GM12878 (cell line): ENCODE measurements around the gene ALKBH8. TPM values are rescaled to one million over a fixed set of nuclear protein-coding genes. Genes with fewer than 3 reads are reported as not detected.

Experiments
- ATAC-seq: fragments of 200-7000 bp; cut with Tn5 transposase; 3 replicates; pipeline ENCODE4 v1.9.1; 2020; ENCODE audit warnings: mild to moderate bottlenecking, moderate library complexity
- BruUV-seq: library from RNA; stranded (reverse); fragments of 400-500 nt; replicated peaks from 2 replicates; lab custom pipeline; 2021; lab: Mats Ljungman, UMichigan
- CTCF ChIA-PET: fragments of 300-600 bp; sonication (Branson Sonifier 250); formaldehyde crosslinking; extraction: SDS; loops from one replicate; lab custom pipeline; 2021; ENCODE audit warnings: inconsistent platforms; lab: Yijun Ruan, JAX
- POLR2A ChIA-PET: fragments of 350-600 bp; formaldehyde crosslinking; extraction: SDS; loops from one replicate; lab custom pipeline; 2021; ENCODE audit warnings: inconsistent platforms; lab: Charles Lee
- RAD21 ChIA-PET: fragments of 300-600 bp; sonication (Branson Sonifier 250); formaldehyde crosslinking; loops from one replicate; lab custom pipeline; 2023; ENCODE audit warnings: antibody characterized with exemption; ENCODE audit not compliant: unreplicated experiment; lab: Charles Lee
- SMC1A ChIA-PET: fragments of 300-600 bp; sonication (Branson Sonifier 250); formaldehyde crosslinking; loops from one replicate; lab custom pipeline; 2023; ENCODE audit not compliant: unreplicated experiment, uncharacterized antibody; lab: Charles Lee
- DNase-seq: peaks from one replicate; pipeline ENCODE4 v3.0.0-alpha.2; 2011; ENCODE audit warnings: low read depth, low spot score
- FAIRE-seq: peaks from 3 replicates; lab custom pipeline; 2011; peaks lifted over from hg19 to GRCh38; lab: Jason Lieb, UNC
- H2AFZ ChIP-seq: 2 replicates; pipeline ENCODE4 v1.6.0; 2011; ENCODE audit warnings: low read depth, low read length, control low read depth; ENCODE audit not compliant: control insufficient read depth
- H3K27ac ChIP-seq: 2 replicates; pipeline ENCODE4 v1.5.1; 2011; ENCODE audit warnings: control low read depth; ENCODE audit not compliant: control insufficient read depth, insufficient read depth
- H3K27me3 ChIP-seq, 2 experiments: replicated peaks in 1 of 2; 2 replicates each; pipeline versions ENCODE4 v1.6.0 to v1.6.1; 2011; ENCODE audit warnings: low read length in 1 of 2; ENCODE audit not compliant: control insufficient read depth in 2 of 2, insufficient read depth in 2 of 2
- H3K36me3 ChIP-seq, 2 experiments: 2 replicates each; pipeline ENCODE4 v1.5.1; 2011; ENCODE audit warnings: low read length in 1 of 2; ENCODE audit not compliant: control insufficient read depth in 2 of 2, insufficient read depth in 2 of 2
- H3K4me1 ChIP-seq: 2 replicates; pipeline ENCODE4 v1.6.1; 2011; ENCODE audit warnings: mild to moderate bottlenecking, low read length, moderate library complexity, mixed read lengths; ENCODE audit not compliant: control insufficient read depth, insufficient read depth
- H3K4me2 ChIP-seq: 2 replicates; pipeline ENCODE4 v1.6.0; 2011; ENCODE audit warnings: control low read depth; ENCODE audit not compliant: control insufficient read depth, insufficient read depth
- H3K4me3 ChIP-seq: fragments of 200-600 bp; sonication (generic); 2 replicates; pipeline ENCODE4 v1.5.1; 2016
- H3K79me2 ChIP-seq: 2 replicates; pipeline ENCODE4 v1.6.0; 2011; ENCODE audit warnings: low read length; ENCODE audit not compliant: control insufficient read depth, insufficient read depth
- H3K9ac ChIP-seq: 2 replicates; pipeline ENCODE4 v1.8.0; 2011; ENCODE audit warnings: low read length, control low read depth, mixed read lengths; ENCODE audit not compliant: control insufficient read depth, insufficient read depth
- H3K9me3 ChIP-seq: replicated peaks from 3 replicates; pipeline ENCODE4 v1.5.1; 2011; ENCODE audit warnings: mild to moderate bottlenecking, low read length; ENCODE audit not compliant: control insufficient read depth, insufficient read depth
- H4K20me1 ChIP-seq: 2 replicates; pipeline ENCODE4 v1.6.0; 2011; ENCODE audit not compliant: control insufficient read depth, insufficient read depth
- CBX3 ChIP-seq: fragments of 200-600 bp; sonication (generic); IDR thresholded peaks from 2 replicates; pipeline ENCODE4 v1.6.1; 2016; ENCODE audit warnings: low read depth, borderline replicate concordance
- ELK1 ChIP-seq: IDR thresholded peaks from 2 replicates; pipeline ENCODE4 v1.6.1; 2012; ENCODE audit warnings: low read depth, low read length, improper control_type of control experiment
- MXI1 ChIP-seq: fragments of 150-350 bp; IDR thresholded peaks from 2 replicates; pipeline ENCODE4 v1.6.1; 2011; ENCODE audit warnings: low read depth, mild to moderate bottlenecking, inconsistent platforms, low read length, improper control_type of control experiment
- RBBP5 ChIP-seq: fragments of 200-600 bp; sonication (generic); conservative IDR thresholded peaks from 2 replicates; pipeline ENCODE4 v1.6.1; 2016
- RELA ChIP-seq: fragments of 450-650 bp; IDR thresholded peaks from 2 replicates; pipeline ENCODE4 v1.8.0; 2014; ENCODE audit warnings: borderline replicate concordance; ENCODE audit not compliant: partially characterized antibody
- SIN3A ChIP-seq: IDR thresholded peaks from 2 replicates; pipeline ENCODE4 v1.6.1; 2012; ENCODE audit warnings: low read depth, low read length, improper control_type of control experiment
- ZBTB40 ChIP-seq: fragments of 450-650 bp; IDR thresholded peaks from 2 replicates; pipeline ENCODE4 v1.6.1; 2016; ENCODE audit warnings: mild to moderate bottlenecking, moderate library complexity, borderline replicate concordance
- ZNF384 ChIP-seq: IDR thresholded peaks from 2 replicates; pipeline ENCODE4 v1.6.1; 2012; ENCODE audit warnings: low read depth, mild to moderate bottlenecking, low read length, improper control_type of control experiment, borderline replicate concordance
- WGBS: methylation state at CpG from one replicate; pipeline ENCODE4 v1.1.6; 2016; ENCODE audit warnings: low lambda C conversion rate; ENCODE audit not compliant: insufficient replicate concordance, insufficient coverage; ENCODE audit errors: missing lambda C conversion rate; 5-methylcytosine and 5-hydroxymethylcytosine counted together
- in situ Hi-C: fragments of 300-500 bp; cut with MboI; formaldehyde crosslinking; loops from 9 replicates; pipeline ENCODE4 v1.14.3; 2018; ENCODE audit warnings: mixed read lengths
- intact Hi-C: fragments of 100-400 bp; cut with micrococcal nuclease; formaldehyde crosslinking; loops from one replicate; pipeline ENCODE4 v1.14.2; 2022; ENCODE audit not compliant: unreplicated experiment
- polyA plus RNA-seq, 11 experiments: library from polyadenylated mRNA; depleted of rRNA in 4 of 11; unstranded in 6 of 11; stranded (reverse) in 5 of 11; fragments of >200 nt; fragmentation: Nextera tagmentation in 4 of 11; fragmentation: Illumina TruSeq in 1 of 11; extraction: Ambion mirVana in 4 of 11; extraction: Trizol in 1 of 11; gene quantifications; 1 replicate in 1 of 11; 2 replicates in 10 of 11; pipeline versions ENCODE4 v1.2.1 to v1.2.3, GENCODE V29; 2011 to 2016; ENCODE audit warnings: inconsistent platforms in 2 of 11, missing spikeins in 2 of 11, low read depth in 1 of 11
- total RNA-seq, 4 experiments: library from RNA; depleted of rRNA in 3 of 4; stranded (reverse); fragments of >200 nt in 3 of 4; fragmentation: Illumina TruSeq in 1 of 4; extraction: Trizol in 1 of 4; gene quantifications; 2 replicates each; pipeline versions ENCODE4 v1.2.1 to v1.2.3, GENCODE V29; 2013 to 2021

Gene ALKBH8
- total and polyA plus RNA-seq, 10 of the 15 experiments (the other 5 are each of a cell fraction or from before 2014, with no cell fraction given): 4.6 to 13.1 (median 9.5) TPM

- ChIA-PET CTCF (interaction anchor here (0.7 to 12.7 kb wide), 5 partner anchors 14 to 95 kb away, joined by 3 to 206 read pairs (median 3); no protein-coding TSS in a partner anchor), SMC1A (interaction anchor here (0.6 to 6.9 kb wide), 6 partner anchors 18 to 94 kb away, joined by 3 to 109 read pairs (median 3); no protein-coding TSS in a partner anchor), POLR2A (interaction anchor here (1.1 kb wide), 1 partner anchor 13 kb away, joined by 3 read pairs; no protein-coding TSS in a partner anchor), RAD21 (interaction anchor here (9.6 kb wide), 1 partner anchor 92 kb away, joined by 104 read pairs; no protein-coding TSS in a partner anchor)
- Histone ChIP-seq H2AFZ (no peak overlapping the region), H3K4me3 (no peak overlapping the region), H3K36me3 (no peaks in the 10 kb centered on the region), H4K20me1 (no peaks in the 10 kb centered on the region), H3K79me2 (no peaks in the 10 kb centered on the region), H3K27me3 (peaks cover 10 to 22% of the 10 kb centered on the region in 2 experiments), H3K27ac (no peak overlapping the region), H3K4me2 (no peak overlapping the region), H3K4me1 (no peaks in the 10 kb centered on the region), H3K9ac (no peak overlapping the region), H3K9me3 (no peaks in the 10 kb centered on the region)
- BruUV-seq: no TSS peak
- intact Hi-C loops (no loop called here), in situ Hi-C loops (no loop called here)
- DNase-seq (no peak), FAIRE-seq (no peak), ATAC-seq (no peak)
- 0% methylated on average over 2 of the region's 2 CpGs for WGBS
- TF ChIP-seq ZNF384: no peak
- TF ChIP-seq CBX3: no peak
- TF ChIP-seq SIN3A: no peak
Observed at GRCh38 chr11:107594736-107595135, 29.2 kb upstream of the ALKBH8 start.

GRCh38 chr11:107593951-107594350 lies 28.4 kb upstream of the ALKBH8 start:
- peaks cover 10 to 22% of the 10 kb centered on the region in 2 experiments for H3K27me3 ChIP-seq
- no peaks in the 10 kb centered on the region for H4K20me1 ChIP-seq
- DNase-seq (no peak), FAIRE-seq (no peak), ATAC-seq (no peak)
- ChIA-PET SMC1A (interaction anchor here (0.5 to 6.9 kb wide), 5 partner anchors 10 to 95 kb away, joined by 3 to 109 read pairs (median 5); no protein-coding TSS in a partner anchor), POLR2A (no interaction called here), CTCF (interaction anchor here (0.6 to 12.7 kb wide), 5 partner anchors 20 to 95 kb away, joined by 3 to 206 read pairs (median 3); no protein-coding TSS in a partner anchor), RAD21 (interaction anchor here (1.3 to 9.6 kb wide), 2 partner anchors 16 to 93 kb away, joined by 3 to 104 read pairs; no protein-coding TSS in a partner anchor)
- no peak overlapping the region for H3K27ac ChIP-seq
- no peak overlapping the region for H3K9ac ChIP-seq
- H3K36me3 ChIP-seq: no peaks in the 10 kb centered on the region
- no peak overlapping the region for H2AFZ ChIP-seq
- no peaks in the 10 kb centered on the region for H3K4me1 ChIP-seq
- 35% methylated on average over 4 of the region's 4 CpGs for WGBS
- intact Hi-C loops: no loop called here
- in situ Hi-C loops: no loop called here
- H3K9me3 ChIP-seq: no peaks in the 10 kb centered on the region
- BruUV-seq: no TSS peak
- no peak overlapping the region for H3K4me3 ChIP-seq
- H3K4me2 ChIP-seq: no peak overlapping the region
- TF ChIP-seq RBBP5 (no peak), ZBTB40 (no peak), ELK1 (no peak), RELA (no peak), MXI1 (no peak)
- no peaks in the 10 kb centered on the region for H3K79me2 ChIP-seq
